HCT116 (cell line): Measurements from ENCODE around the gene DMBX1. TPM values are rescaled to one million over a fixed set of nuclear protein-coding genes. Genes with fewer than 3 reads are reported as not detected.

ENCODE experiments used
- ATAC-seq: fragments of 200-7000 bp; cut with Tn5 transposase; 2 replicates; pipeline ENCODE4 v1.9.1; 2020; ENCODE audit warnings: mild to moderate bottlenecking, moderate library complexity
- BruUV-seq: library from RNA; stranded (reverse); fragments of 400-500 nt; replicated peaks from 2 replicates; lab custom pipeline; 2021; lab: Mats Ljungman, UMichigan
- CTCF ChIA-PET: fragments of 300-600 bp; sonication (Branson Sonifier 250); formaldehyde crosslinking; loops from one replicate; lab custom pipeline; 2021; ENCODE audit warnings: antibody characterized with exemption; lab: Charles Lee
- POLR2A ChIA-PET: fragments of 300-600, 350-600 bp; sonication (Branson Sonifier 250); formaldehyde crosslinking; loops from one replicate; lab custom pipeline; 2021; ENCODE audit warnings: antibody characterized with exemption; lab: Charles Lee
- RAD21 ChIA-PET, 2 experiments: fragments of 300-600 bp; sonication (Branson Sonifier 250); formaldehyde crosslinking; loops; one replicate each; lab custom pipeline; 2023; ENCODE audit warnings: low total read pairs in 2 of 2; ENCODE audit not compliant: uncharacterized antibody in 2 of 2, unreplicated experiment in 2 of 2, low non-redundant PET in 1 of 2; lab: Charles Lee
- DNase-seq: peaks from one replicate; pipeline ENCODE4 v3.0.0-alpha.2; 2010; ENCODE audit warnings: low read depth, low spot score
- H2AFZ ChIP-seq: fragments of 200-600 bp; shearing (Covaris generic), sonication (generic); 2 replicates; pipeline ENCODE4 v1.6.1; 2017; ENCODE audit warnings: low read depth, mixed run types, mixed read lengths, antibody characterized with exemption, low read length; ENCODE audit not compliant: poor library complexity, severe bottlenecking
- H3K27ac ChIP-seq: 2 replicates; pipeline ENCODE4 v1.5.1; 2012; ENCODE audit warnings: low read depth, low read length
- H3K27me3 ChIP-seq: fragments of 200-600 bp; sonication (generic); 2 replicates; pipeline ENCODE4 v1.6.1; 2016; ENCODE audit warnings: mixed run types, low read length, mixed read lengths; ENCODE audit not compliant: insufficient read depth
- H3K36me3 ChIP-seq, 2 experiments: fragments of 200-500 bp in 1 of 2; fragments of 200-600 bp in 1 of 2; sonication (Bioruptor generic) in 1 of 2; sonication (generic) in 1 of 2; 2 replicates each; pipeline versions ENCODE4 v1.5.1 to v1.6.1; 2014 to 2016; ENCODE audit warnings: low read length in 2 of 2, inconsistent platforms in 1 of 2, mixed read lengths in 1 of 2, mixed run types in 1 of 2; ENCODE audit not compliant: insufficient read depth in 2 of 2, control insufficient read depth in 1 of 2
- H3K4me1 ChIP-seq, 2 experiments: fragments of 200-600 bp in 1 of 2; sonication (generic) in 1 of 2; 2 replicates each; pipeline versions ENCODE4 v1.5.1 to v1.6.1; 2012 to 2017; ENCODE audit warnings: low read length in 2 of 2, inconsistent platforms in 1 of 2, mild to moderate bottlenecking in 1 of 2, mixed read lengths in 1 of 2, mixed run types in 1 of 2, moderate library complexity in 1 of 2; ENCODE audit not compliant: insufficient read depth in 2 of 2, control insufficient read depth in 1 of 2
- H3K4me2 ChIP-seq: fragments of 200-600 bp; sonication (generic); 2 replicates; pipeline ENCODE4 v1.6.1; 2017; ENCODE audit warnings: mixed run types, low read length, mixed read lengths
- H3K4me3 ChIP-seq, 2 experiments: fragments of 200-600 bp in 1 of 2; sonication (generic) in 1 of 2; replicated peaks in 1 of 2; 2 replicates each; pipeline ENCODE4 v1.5.1; 2011 to 2016; ENCODE audit warnings: low read length in 2 of 2, control low read depth in 1 of 2, low read depth in 1 of 2, mild to moderate bottlenecking in 1 of 2, mixed read lengths in 1 of 2, mixed run types in 1 of 2
- H3K79me2 ChIP-seq: fragments of 200-600 bp; sonication (generic); 2 replicates; pipeline ENCODE4 v1.6.1; 2017; ENCODE audit warnings: mild to moderate bottlenecking, mixed run types, low read length, moderate library complexity, mixed read lengths; ENCODE audit not compliant: insufficient read depth
- H3K9ac ChIP-seq: fragments of 200-600 bp; sonication (generic); 2 replicates; pipeline ENCODE4 v1.6.1; 2016; ENCODE audit warnings: low read length, mixed read lengths
- H3K9me2 ChIP-seq: fragments of 200-600 bp; sonication (generic), shearing (Covaris generic); 2 replicates; pipeline ENCODE4 v1.6.1; 2017; ENCODE audit warnings: mixed run types, mild to moderate bottlenecking, moderate library complexity; ENCODE audit not compliant: insufficient read depth
- H3K9me3 ChIP-seq, 2 experiments: fragments of 200-500 bp in 1 of 2; fragments of 200-600 bp in 1 of 2; sonication (Bioruptor generic) in 1 of 2; sonication (generic) in 1 of 2; 2 replicates each; pipeline ENCODE4 v1.6.1; 2014 to 2017; ENCODE audit warnings: low read length in 2 of 2, mixed read lengths in 2 of 2, inconsistent platforms in 1 of 2, low read depth in 1 of 2, mild to moderate bottlenecking in 1 of 2, mixed run types in 1 of 2, moderate library complexity in 1 of 2; ENCODE audit not compliant: control insufficient read depth in 1 of 2, insufficient read depth in 1 of 2
- H4K20me1 ChIP-seq: fragments of 200-600 bp; sonication (generic), shearing (Covaris generic); 2 replicates; pipeline ENCODE4 v1.6.1; 2017; ENCODE audit warnings: mixed run types, mild to moderate bottlenecking, moderate library complexity; ENCODE audit not compliant: insufficient read depth
- ATF3 ChIP-seq: IDR thresholded peaks from 2 replicates; pipeline ENCODE4 v1.6.1; 2012
- CEBPB ChIP-seq: IDR thresholded peaks from 2 replicates; pipeline ENCODE4 v1.6.1; 2012; ENCODE audit warnings: low read depth
- EZH2 ChIP-seq: fragments of 200-600 bp; sonication (generic); IDR thresholded peaks from 2 replicates; pipeline ENCODE4 v1.6.1; 2017; ENCODE audit warnings: antibody characterized with exemption, mixed run types
- JUND ChIP-seq: IDR thresholded peaks from 2 replicates; pipeline ENCODE4 v1.6.1; 2012
- POLR2A ChIP-seq: IDR thresholded peaks from 2 replicates; pipeline ENCODE4 v1.7.0; 2011; ENCODE audit warnings: borderline replicate concordance; ENCODE audit not compliant: insufficient read depth, insufficient read length; ENCODE audit errors: extremely low read depth
- POLR2AphosphoS5 ChIP-seq: IDR thresholded peaks from 2 replicates; pipeline ENCODE4 v1.6.1; 2011; ENCODE audit warnings: mild to moderate bottlenecking, low read depth, low read length, moderate library complexity
- SIN3A ChIP-seq: IDR thresholded peaks from 2 replicates; pipeline ENCODE4 v1.6.1; 2012; ENCODE audit warnings: low read depth
- SP1 ChIP-seq: IDR thresholded peaks from 2 replicates; pipeline ENCODE4 v1.6.1; 2012; ENCODE audit warnings: low read depth
- SRF ChIP-seq: IDR thresholded peaks from 2 replicates; pipeline ENCODE4 v1.6.1; 2012; ENCODE audit warnings: low read depth
- YY1 ChIP-seq: IDR thresholded peaks from 2 replicates; pipeline ENCODE4 v1.6.1; 2011; ENCODE audit warnings: low read length, low read depth, moderate library complexity, mild to moderate bottlenecking; ENCODE audit not compliant: insufficient replicate concordance; ENCODE audit errors: extremely low read depth
- ZBTB33 ChIP-seq: IDR thresholded peaks from 2 replicates; pipeline ENCODE4 v1.6.1; 2011; ENCODE audit warnings: mild to moderate bottlenecking, low read length, moderate library complexity; ENCODE audit not compliant: insufficient replicate concordance; ENCODE audit errors: extremely low read depth
- ZNF274 ChIP-seq: fragments of 200-500 bp; sonication (Bioruptor generic); IDR thresholded peaks from 2 replicates; pipeline ENCODE4 v1.6.1; 2014; ENCODE audit warnings: mild to moderate bottlenecking, low read depth, low read length, inconsistent platforms
- intact Hi-C: fragments of 100-400 bp; cut with micrococcal nuclease; formaldehyde crosslinking; loops from 2 replicates; pipeline ENCODE4 v1.10.0; 2022
- total RNA-seq: library from RNA; stranded (reverse); gene quantifications from one replicate; pipeline ENCODE4 v1.2.1, GENCODE V29; 2021; ENCODE audit not compliant: unreplicated experiment
- TF ChIP-seq, protein P1 (sequence below): IDR thresholded peaks from 2 replicates; pipeline ENCODE4 v1.6.1; 2012; ENCODE audit warnings: low read depth

DMBX1 gene
- total RNA-seq, 1 experiment from 2014 or later = 4.3 TPM

DNA sequence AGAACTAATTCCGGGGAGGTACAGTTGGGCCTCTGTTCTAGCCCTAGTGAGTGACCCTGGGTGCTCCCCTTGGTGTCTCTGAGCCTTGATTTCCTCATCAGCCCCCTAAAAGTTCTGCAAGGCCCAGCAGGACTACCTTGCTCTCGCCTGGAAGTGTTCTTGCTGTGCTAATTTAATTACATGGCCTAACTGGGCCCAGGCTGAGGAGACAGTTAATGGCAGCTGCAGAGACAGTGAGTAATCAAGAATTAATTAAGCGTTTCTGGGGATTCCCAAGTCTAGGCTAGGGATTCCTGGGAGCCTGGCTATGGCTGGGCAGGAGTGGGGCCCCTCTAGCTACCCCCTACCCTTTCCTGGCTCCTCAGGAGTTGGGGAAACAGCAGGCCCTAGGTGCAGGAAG lies 24.7 kb upstream of the DMBX1 start:
- intact Hi-C loops = no loop called here
- H3K4me3 ChIP-seq = no peak overlapping the region
- H3K9me3 ChIP-seq = no peaks in the 10 kb centered on the region
- H3K9ac ChIP-seq = no peak overlapping the region
- no peaks in the 10 kb centered on the region for H4K20me1 ChIP-seq
- ChIA-PET RAD21 (no interaction called here), POLR2A (no interaction called here), CTCF (no interaction called here)
- H3K79me2 ChIP-seq = no peaks in the 10 kb centered on the region
- no peak for TF ChIP-seq SRF
- TF ChIP-seq JUND = no peak
- no peak for TF ChIP-seq SIN3A
- no peak for TF ChIP-seq POLR2A
- no peak for TF ChIP-seq ZBTB33
- no peak for TF ChIP-seq ATF3
- TF ChIP-seq SP1 = no peak
- no peak for TF ChIP-seq POLR2AphosphoS5
- TF ChIP-seq CEBPB = no peak
- no peak for TF ChIP-seq ZNF274
- no peak for TF ChIP-seq EZH2
- TF ChIP-seq, protein P1, sequence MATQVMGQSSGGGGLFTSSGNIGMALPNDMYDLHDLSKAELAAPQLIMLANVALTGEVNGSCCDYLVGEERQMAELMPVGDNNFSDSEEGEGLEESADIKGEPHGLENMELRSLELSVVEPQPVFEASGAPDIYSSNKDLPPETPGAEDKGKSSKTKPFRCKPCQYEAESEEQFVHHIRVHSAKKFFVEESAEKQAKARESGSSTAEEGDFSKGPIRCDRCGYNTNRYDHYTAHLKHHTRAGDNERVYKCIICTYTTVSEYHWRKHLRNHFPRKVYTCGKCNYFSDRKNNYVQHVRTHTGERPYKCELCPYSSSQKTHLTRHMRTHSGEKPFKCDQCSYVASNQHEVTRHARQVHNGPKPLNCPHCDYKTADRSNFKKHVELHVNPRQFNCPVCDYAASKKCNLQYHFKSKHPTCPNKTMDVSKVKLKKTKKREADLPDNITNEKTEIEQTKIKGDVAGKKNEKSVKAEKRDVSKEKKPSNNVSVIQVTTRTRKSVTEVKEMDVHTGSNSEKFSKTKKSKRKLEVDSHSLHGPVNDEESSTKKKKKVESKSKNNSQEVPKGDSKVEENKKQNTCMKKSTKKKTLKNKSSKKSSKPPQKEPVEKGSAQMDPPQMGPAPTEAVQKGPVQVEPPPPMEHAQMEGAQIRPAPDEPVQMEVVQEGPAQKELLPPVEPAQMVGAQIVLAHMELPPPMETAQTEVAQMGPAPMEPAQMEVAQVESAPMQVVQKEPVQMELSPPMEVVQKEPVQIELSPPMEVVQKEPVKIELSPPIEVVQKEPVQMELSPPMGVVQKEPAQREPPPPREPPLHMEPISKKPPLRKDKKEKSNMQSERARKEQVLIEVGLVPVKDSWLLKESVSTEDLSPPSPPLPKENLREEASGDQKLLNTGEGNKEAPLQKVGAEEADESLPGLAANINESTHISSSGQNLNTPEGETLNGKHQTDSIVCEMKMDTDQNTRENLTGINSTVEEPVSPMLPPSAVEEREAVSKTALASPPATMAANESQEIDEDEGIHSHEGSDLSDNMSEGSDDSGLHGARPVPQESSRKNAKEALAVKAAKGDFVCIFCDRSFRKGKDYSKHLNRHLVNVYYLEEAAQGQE = no peak
- TF ChIP-seq YY1 = no peak
- ATAC-seq = no peak
- no peak overlapping the region for H3K27ac ChIP-seq
- no TSS peak for BruUV-seq
- no peak for DNase-seq
- H3K36me3 ChIP-seq = no peaks in the 10 kb centered on the region
- H3K27me3 ChIP-seq = no peaks in the 10 kb centered on the region
- no peak overlapping the region for H3K4me2 ChIP-seq
- no peaks in the 10 kb centered on the region for H3K9me2 ChIP-seq
- H3K4me1 ChIP-seq = peaks cover 3 to 19% of the 10 kb centered on the region in 2 experiments; a peak in 2 of 4 replicates
- no peak overlapping the region for H2AFZ ChIP-seq
